ENCODE measurements around the gene EIF3L.

EIF3L gene

GRCh38 chr22:37817705-37818408, 31.4 kb upstream of the EIF3L start:
- FAIRE-seq: no peak

DNA sequence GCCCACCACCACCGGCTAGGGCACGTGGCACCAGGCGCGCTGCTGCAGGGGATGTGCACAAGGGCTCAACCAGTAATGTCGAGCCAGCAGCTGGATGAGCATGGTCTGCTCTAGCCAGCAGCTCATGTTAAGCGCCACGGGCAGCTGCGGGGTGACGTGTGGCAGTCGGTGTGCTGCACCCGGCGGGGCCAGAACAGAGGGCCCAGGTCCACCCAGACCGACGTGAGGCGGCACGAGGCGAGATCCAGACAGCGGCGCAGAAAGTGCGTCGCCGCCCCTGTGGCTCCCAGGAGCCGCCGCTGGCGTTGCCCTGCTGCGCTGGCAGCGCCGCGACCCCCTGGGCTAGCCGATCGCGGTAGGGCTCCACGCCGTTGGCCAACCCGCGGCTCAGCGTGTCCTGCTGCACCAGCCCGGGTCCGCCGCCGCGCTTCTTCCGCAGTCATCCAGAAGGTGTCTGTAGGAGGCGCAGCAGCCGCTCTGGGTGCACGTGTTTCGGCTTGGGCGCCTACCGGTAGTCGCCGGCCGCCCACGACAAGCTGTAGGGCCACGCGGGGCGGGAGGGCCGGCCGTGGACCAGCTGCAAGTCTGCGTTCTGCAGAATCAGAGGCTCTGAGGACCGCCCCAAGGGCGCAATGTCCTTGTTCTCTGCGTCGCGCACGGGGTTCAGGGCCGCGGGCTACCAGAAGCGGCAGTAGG, 30.7 kb upstream of the EIF3L start:
- no peak for FAIRE-seq

DNA sequence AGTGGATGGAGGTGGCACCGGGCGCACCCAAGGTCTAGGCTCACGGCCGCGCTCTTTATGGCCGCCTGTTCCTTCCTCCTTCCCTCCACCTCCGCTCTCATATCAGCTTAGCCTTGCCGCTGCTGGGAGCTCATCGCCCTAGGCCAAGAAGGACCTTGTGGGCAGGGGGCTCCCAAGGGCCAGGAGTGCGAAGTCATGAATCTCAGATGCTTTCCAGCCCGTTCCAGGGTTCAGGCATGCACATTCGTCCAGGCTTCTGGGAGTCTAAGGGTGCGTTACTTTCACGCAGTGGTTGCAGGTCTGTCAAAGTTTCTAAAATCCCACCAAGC, 30.1 kb upstream of the EIF3L start:
- FAIRE-seq: no peak

DNA sequence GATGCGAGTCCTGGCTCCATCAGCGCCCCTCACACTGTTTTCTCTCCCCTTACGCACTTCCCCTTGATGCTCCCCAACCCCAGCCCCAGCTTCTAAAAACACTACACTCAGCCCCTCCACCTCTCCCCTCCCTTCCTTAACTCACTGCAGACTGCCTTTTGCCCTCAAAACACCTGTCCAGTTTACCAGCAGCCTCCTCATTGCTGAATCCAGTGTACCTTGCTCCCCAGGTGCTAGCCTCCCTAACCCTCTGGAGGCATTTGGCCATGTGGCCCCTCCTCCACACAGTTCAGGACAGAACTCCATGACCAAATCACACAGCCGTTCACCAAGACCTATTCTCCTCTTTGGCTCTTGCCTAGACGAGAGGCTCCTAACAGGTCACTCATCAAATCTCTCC, 28.9 kb upstream of the EIF3L start:
- no peak for FAIRE-seq

GRCh38 chr22:37822079-37822833, 27.0 kb upstream of the EIF3L start:
- FAIRE-seq: no peak

DNA sequence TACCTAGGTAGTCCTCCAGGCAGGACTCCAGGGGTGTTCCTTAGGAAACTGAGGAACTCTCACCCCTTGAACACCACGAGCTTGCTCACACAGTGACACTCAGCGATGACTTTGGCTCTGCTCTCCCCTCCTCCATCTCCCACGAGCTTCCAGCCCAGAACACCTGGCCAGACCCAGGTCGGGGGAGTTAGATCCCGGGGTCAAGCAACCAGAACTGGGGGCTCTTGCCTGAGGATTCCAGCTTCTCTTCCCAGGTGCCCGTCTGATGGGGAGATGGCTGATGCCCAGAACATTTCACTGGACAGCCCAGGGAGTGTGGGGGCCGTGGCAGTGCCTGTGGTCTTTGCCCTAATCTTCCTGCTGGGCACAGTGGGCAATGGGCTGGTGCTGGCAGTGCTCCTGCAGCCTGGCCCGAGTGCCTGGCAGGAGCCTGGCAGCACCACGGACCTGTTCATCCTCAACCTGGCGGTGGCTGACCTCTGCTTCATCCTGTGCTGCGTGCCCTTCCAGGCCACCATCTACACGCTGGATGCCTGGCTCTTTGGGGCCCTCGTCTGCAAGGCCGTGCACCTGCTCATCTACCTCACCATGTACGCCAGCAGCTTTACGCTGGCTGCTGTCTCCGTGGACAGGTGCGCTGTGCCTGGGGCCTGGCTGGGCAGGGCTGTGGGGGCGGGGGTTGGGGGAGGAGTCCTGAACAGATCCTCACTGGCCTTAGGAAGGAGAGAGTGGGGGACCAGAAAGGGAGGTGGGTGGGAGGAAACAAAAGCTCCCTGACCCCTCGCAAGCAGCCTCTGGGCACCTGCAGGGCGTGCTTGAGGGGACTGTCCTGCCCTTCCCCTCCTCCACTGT, 25.9 kb upstream of the EIF3L start, which contains the start of gene GALR3:
Gene GALR3, plus strand, starts transcription at position 249 of the 852 bp plus-strand sequence. Its CDS starts 25 bp downstream, at position 274.
- FAIRE-seq: no peak

- FAIRE-seq: no peak
Observed at GRCh38 chr22:37824674-37825641, 24.3 kb upstream of the EIF3L start.

DNA sequence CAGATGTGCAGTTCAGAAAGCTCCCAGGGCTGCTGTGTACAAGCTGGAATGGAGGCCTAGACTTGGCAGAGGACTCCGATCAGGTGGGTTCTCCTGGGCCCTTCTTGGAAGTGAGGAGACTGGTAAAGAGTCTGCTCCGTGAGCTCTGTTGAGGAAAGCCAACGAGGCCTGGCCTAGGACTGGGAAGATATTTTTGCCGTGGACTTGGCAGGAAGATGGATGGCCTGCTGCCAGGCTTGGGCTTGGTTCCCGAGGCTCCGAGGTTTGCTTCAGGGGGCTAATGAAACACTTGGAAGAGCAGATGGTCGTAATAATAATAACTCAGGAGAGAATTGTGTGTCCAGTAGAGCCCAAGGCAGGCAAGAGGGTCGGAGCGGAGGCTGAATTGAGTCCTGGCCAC, 22.2 kb upstream of the EIF3L start:
- no peak for FAIRE-seq

DNA sequence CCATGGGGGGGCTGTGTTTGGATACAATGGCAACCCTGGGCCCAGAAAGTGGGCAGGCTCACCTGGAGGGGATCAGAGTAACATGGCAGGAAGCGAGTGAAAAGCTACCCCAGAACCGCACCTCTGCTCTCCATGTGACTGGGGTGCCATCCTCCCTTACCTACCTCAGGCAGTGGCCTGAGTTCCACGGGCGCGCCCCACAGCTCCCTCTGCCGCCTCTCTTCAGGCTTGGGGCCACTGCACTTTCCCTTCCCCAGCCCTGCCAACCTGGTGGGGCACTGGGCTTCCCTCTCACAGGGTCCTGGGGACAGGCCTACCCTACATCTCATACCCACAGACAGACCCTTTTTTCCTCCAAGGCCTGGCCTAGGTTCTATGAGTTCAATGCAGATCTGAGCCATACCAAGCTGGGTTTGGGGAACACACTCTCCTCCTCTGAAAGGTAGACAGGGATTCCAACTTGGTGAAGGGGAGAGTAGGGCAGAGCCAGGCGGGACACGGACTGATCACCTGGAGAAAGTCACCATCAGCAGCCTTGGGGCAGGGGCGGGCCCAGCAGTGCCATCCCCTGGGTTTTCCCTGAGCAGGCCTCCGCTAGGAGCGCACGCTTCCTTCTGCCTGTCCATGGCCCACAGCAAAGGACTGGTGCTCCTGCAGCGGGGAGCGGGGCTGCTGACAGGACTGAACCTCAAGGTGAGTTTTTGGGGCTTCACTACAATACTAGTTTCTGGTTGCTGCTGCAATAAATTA, 19.0 kb upstream of the EIF3L start:
- no peak for FAIRE-seq

DNA sequence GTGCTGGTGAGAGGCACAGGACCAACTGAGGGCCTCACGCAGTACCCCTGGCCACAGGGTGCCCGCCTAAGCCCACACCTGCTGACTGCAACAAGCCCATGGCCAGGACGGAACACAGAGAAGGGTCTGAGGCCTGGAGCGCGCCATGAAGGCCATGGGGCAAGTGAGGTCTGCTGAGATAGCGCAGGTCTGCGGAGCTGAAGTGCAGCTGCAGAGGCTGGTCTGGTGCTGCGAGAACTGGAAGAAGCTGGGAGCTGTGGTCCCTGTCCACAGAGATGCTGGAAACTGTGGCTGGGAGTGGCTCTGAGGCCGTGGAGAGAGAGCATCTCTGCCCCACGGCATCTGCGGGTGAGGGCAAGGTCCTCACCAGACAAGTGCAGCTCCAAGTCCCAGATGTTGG, 17.7 kb upstream of the EIF3L start:
- FAIRE-seq: no peak

DNA sequence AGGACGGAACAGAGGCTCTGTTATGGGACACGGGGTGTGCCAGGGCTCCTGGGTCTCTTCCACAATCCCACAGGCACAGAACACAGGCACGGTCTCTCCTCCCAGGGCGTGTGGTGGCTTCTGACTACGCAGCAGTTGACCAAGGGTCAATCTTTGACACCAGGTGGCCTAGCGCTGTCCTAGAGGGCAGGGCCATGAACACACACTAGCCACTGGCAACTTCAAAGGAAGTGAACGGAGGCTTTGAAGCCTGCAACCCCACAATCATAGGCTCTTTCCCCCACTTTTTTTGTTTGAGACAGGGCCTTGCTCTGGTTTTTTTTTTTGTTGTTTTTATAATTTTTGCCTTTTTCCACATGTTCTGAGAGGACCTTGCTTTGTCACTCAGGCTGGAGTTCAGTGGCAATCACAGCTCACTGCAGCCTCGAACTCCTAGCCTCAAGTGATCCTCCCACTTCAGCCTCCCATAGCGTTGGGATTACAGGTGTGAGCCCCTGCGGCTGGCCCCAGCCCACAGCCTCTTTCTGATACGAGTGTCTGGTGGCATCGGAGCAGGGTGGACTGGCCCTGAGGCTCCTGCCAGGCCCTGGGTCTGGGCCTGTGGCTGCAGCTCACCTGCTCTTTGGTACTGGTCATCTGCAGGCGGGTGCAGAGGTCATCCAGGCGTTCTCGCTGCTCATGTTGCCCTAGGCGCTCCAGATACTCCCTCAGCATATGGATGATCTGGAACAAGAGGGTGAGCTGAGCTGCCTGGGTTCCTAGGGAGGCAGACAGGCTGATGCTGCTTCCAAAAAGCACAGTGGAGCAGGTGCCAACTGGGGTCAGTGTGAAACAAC, 17.0 kb upstream of the EIF3L start:
- FAIRE-seq: no peak

GRCh38 chr22:37842015-37842793, 7.0 kb upstream of the EIF3L start:
- no peak for FAIRE-seq

DNA sequence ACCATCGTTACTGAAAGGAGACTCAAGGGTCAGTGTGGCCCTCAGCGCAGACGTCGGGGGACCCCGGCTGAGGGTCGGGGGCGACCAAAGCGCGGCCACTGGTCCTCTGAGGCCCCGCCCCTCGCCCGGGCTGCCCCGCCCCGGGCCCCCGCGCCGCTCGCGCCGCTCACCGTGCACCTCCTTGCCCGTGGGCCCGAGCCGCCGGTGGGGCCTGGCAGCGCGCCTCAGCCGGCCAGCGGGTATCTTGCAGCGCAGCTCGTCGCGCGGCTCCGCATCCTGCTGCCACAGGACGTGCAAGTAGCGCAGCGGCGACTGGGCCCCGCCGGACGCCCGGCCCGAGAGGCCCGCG, 5.5 kb upstream of the EIF3L start:
- no peak for FAIRE-seq

DNA sequence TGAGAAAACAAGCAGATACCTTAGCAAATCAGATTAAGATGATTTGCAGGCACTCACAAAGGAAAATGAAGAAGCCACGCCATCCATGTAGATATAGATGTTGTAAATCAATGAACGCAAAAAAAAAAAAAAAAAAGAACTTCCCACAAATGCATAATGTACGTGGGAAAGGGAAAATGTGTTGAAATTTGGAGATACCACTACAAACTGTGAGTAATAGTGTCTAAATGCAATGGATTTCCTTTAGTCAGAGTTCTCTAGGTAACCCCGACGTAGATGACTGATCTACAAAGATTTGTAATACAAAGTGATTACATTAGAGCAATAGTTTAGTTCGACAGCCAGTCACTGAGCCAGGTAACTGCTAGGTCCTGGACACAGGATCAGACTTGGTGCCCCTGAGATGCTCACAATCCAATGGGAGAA, 4.3 kb upstream of the EIF3L start:
- FAIRE-seq: no peak

DNA sequence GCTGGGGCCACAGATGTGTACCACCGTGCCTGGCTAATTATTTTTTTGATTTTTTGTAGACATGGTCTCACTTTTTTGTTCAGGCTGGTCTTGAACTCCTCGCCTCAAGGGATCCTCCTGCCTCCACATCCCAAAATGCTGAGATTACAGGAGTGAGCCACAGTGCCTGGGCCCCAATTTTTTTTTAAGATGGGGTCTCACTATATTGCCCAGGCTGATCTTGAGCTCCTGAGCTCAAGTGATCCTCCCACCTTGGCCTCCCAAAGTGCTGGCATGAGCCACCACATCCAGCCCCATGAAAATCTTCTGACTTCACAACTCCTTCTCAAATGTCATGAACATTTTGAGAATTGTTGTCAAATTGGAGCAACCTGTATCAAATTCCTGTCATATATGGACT, 2.8 kb upstream of the EIF3L start:
- no peak for FAIRE-seq

DNA sequence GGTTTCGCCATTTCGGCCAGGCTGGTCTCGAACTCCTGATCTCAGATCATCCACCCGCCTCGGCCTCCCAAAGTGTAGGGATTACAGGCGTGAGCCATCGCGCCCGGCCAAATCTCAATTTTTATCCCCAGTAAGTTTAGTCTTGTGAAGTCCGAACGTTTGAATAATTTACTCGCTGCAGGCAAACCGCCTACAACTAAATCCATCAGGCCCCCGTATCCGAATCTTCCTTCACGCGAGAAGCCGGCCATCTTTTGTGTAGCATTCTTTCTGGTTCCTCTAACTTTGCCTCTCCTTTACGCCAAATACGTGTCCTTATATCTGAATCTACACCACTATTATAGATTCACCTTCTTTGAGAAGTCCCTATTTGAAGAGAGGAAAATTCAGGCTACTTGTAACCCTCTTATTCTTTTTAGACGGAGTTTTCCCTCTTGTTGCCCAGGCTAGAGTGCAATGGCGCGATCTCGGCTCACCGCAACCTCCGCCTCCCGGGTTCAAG, 581 bp upstream of the EIF3L start:
- no peak for FAIRE-seq

DNA sequence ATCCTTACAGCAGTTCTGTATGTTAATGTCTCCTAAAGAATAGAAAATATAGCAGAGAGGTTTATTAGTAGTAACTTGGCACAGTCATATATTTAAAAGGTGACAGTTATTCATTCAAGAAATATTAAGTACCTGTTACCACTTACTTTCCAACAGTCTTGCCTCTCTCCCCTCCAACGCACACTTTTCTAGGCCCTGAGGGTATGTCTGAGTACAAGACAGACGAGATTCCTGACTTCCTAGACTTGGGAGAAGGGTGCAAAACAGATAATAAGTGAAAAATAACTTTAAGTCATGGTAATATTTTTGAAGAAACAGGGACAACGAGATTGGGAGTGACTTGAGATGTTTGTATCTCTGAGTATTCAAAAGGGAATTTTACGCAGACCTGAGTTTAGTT, 1.6 kb downstream of the EIF3L start:
- FAIRE-seq: no peak

DNA sequence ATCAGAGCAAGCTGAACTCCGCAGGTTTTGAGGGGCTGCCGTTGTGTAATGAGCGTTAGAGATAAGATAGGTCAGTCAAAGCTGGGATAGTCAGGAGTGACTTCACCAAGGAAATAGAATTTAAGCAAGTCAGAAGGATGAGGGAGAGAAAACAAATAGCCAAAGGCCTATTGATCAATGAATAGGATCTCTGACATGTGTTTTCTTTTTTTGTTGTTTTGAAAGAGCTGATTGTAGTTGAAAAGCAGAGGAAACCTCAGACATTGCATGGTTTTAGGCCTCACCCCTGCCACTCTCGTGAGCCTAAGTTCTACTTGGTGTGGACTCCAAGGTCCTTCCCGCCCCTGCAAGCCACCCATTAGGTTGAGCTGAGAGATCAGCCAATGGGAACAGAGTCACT, 3.2 kb downstream of the EIF3L start:
- no peak for FAIRE-seq

GRCh38 chr22:37854946-37855345, 5.7 kb downstream of the EIF3L start:
- no peak for FAIRE-seq
